HepG2 (cell line): Measurements from ENCODE around the gene CLHC1. TPM values are rescaled to one million over a fixed set of nuclear protein-coding genes. Genes with fewer than 3 reads are reported as not detected.

ENCODE experiments used
- ARNTL ChIP-seq: sonication (generic); formaldehyde crosslinking; IDR thresholded peaks from 2 replicates; pipeline ENCODE4 v1.4.0; 2020; ENCODE audit warnings: mild to moderate bottlenecking, missing genetic modification reagents
- CENPX ChIP-seq: sonication (generic); formaldehyde crosslinking; IDR thresholded peaks from 2 replicates; pipeline ENCODE4 v1.9.0; 2021; ENCODE audit warnings: mild to moderate bottlenecking, missing genetic modification reagents, moderate library complexity
- ELF3 ChIP-seq: IDR thresholded peaks from 2 replicates; pipeline ENCODE4 v1.6.1; 2016; ENCODE audit warnings: missing genetic modification reagents, missing compliant biosample characterization
- HHEX ChIP-seq: IDR thresholded peaks from 2 replicates; pipeline ENCODE4 v1.6.1; 2016; ENCODE audit warnings: control low read depth
- IKZF4 ChIP-seq: sonication (generic); formaldehyde crosslinking; IDR thresholded peaks from 2 replicates; pipeline ENCODE4 v1.5.1; 2020; ENCODE audit warnings: borderline replicate concordance, mild to moderate bottlenecking, low read depth, missing genetic modification reagents; ENCODE audit errors: not compliant biosample characterization
- KAT8 ChIP-seq: IDR thresholded peaks from 2 replicates; pipeline ENCODE4 v1.6.1; 2016; ENCODE audit warnings: missing genetic modification reagents, missing compliant biosample characterization
- KLF15 ChIP-seq: sonication (generic); formaldehyde crosslinking; IDR thresholded peaks from 2 replicates; pipeline ENCODE4 v1.8.1; 2023; ENCODE audit warnings: borderline replicate concordance, mild to moderate bottlenecking, inconsistent platforms, missing genetic modification reagents, mixed read lengths
- STAG1 ChIP-seq: sonication (generic); formaldehyde crosslinking; IDR thresholded peaks from 2 replicates; pipeline ENCODE4 v1.4.0; 2020; ENCODE audit warnings: missing genetic modification reagents
- ZBTB8A ChIP-seq: sonication (generic); formaldehyde crosslinking; IDR thresholded peaks from 2 replicates; pipeline ENCODE4 v1.4.0; 2020; ENCODE audit warnings: mild to moderate bottlenecking, low read depth, missing genetic modification reagents, borderline replicate concordance
- ZNF138 ChIP-seq: sonication (generic); formaldehyde crosslinking; IDR thresholded peaks from 2 replicates; pipeline ENCODE4 v1.5.0; 2020; ENCODE audit warnings: mild to moderate bottlenecking, low read depth, missing genetic modification reagents
- ZNF24 ChIP-seq: fragments of 450-650 bp; IDR thresholded peaks from 2 replicates; pipeline ENCODE4 v1.6.1; 2017; ENCODE audit warnings: antibody characterized with exemption, mild to moderate bottlenecking
- ZNF564 ChIP-seq: sonication (generic); formaldehyde crosslinking; IDR thresholded peaks from 2 replicates; pipeline ENCODE4 v1.8.1; 2023; ENCODE audit warnings: mild to moderate bottlenecking, missing genetic modification reagents
- polyA plus RNA-seq, 8 experiments: library from polyadenylated mRNA; depleted of rRNA in 3 of 8; stranded (reverse) in 7 of 8; unstranded in 1 of 8; fragments of >200 nt; fragmentation: Illumina TruSeq in 4 of 8; extraction: Trizol in 4 of 8; gene quantifications; 2 replicates each; pipeline versions ENCODE4 v1.2.1 to v1.2.3, GENCODE V29; 2011 to 2016; ENCODE audit warnings: low read depth in 4 of 8, missing spikeins in 1 of 8, mixed read lengths in 1 of 8; ENCODE audit not compliant: insufficient read depth in 1 of 8
- total RNA-seq, 5 experiments: library from RNA; depleted of rRNA; stranded (reverse); fragments of >200 nt; fragmentation: Illumina TruSeq; extraction: Trizol; gene quantifications; 2 replicates each; pipeline ENCODE4 v1.2.3, GENCODE V29; 2016; ENCODE audit warnings: low read depth in 1 of 5
- TF ChIP-seq, protein P1 (sequence below): sonication (generic); formaldehyde crosslinking; conservative IDR thresholded peaks from 2 replicates; pipeline ENCODE4 v1.4.0; 2020; ENCODE audit warnings: missing genetic modification reagents
- TF ChIP-seq, protein P2 (sequence below): sonication (generic); formaldehyde crosslinking; IDR thresholded peaks from 2 replicates; pipeline ENCODE4 v1.5.1; 2020; ENCODE audit warnings: missing genetic modification reagents, mild to moderate bottlenecking, borderline replicate concordance
- TF ChIP-seq, protein P3 (sequence below): sonication (generic); formaldehyde crosslinking; IDR thresholded peaks from 2 replicates; pipeline ENCODE4 v1.5.0; 2020; ENCODE audit warnings: mild to moderate bottlenecking, missing genetic modification reagents, borderline replicate concordance
- TF ChIP-seq, protein P4 (sequence below): sonication (generic); formaldehyde crosslinking; IDR thresholded peaks from 2 replicates; pipeline ENCODE4 v1.8.0; 2022; ENCODE audit warnings: missing genetic modification reagents, low read depth, mild to moderate bottlenecking, borderline replicate concordance
- TF ChIP-seq, protein P5 (sequence below): sonication (generic); formaldehyde crosslinking; IDR thresholded peaks from 2 replicates; pipeline ENCODE4 v1.4.0; 2020; ENCODE audit warnings: missing genetic modification reagents
- TF ChIP-seq, protein P6 (sequence below): IDR thresholded peaks from 2 replicates; pipeline ENCODE4 v1.6.1; 2012; ENCODE audit warnings: low read length, improper control_type of control experiment

The CLHC1 gene
- total and polyA plus RNA-seq, 2 of the 13 experiments (the other 11 are each of a cell fraction or from before 2014, with no cell fraction given) = 9.8 to 12.6 TPM

DNA sequence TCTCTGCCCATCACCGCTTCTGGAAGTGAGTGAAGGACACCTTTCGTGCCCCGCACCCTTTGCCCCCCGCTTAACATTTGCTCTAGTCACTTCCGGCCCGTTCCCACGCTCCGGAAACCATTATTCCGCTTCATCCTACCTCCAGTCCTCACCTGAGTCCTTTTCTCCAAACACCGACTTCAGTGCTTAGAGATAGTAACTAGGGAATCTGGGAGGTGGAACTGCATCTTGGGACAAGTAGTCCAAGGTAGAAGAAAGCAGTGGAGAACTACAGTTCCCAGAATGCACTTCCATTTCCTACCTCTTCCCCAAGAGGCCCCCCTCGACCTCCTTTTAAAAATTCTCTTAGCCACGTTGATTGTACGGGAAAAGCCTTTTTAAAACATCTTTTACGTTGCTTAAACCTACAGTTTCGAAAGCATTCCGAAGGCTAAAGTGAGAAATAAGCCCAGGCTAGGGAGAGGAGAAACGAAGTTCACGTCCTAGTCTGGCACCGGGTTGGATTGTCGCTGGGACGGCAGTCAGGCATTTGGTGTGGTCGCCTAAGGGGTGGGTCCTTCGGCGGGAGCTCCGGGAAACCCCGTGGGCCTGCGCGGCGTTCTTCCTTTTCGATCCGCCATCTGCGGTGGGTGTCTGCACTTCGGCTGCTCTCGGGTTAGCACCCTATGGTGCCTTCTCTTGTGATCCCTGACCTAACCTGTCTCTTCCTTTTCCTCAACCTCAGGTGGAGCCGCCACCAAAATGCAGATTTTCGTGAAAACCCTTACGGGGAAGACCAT is at the start of gene CLHC1, which contains the start of gene RPS27A (continued):
- peak; percentile 30 for TF ChIP-seq ZNF138
- TF ChIP-seq IKZF4 (CRISPR knock-in tag) = no peak
- TF ChIP-seq, protein P1, sequence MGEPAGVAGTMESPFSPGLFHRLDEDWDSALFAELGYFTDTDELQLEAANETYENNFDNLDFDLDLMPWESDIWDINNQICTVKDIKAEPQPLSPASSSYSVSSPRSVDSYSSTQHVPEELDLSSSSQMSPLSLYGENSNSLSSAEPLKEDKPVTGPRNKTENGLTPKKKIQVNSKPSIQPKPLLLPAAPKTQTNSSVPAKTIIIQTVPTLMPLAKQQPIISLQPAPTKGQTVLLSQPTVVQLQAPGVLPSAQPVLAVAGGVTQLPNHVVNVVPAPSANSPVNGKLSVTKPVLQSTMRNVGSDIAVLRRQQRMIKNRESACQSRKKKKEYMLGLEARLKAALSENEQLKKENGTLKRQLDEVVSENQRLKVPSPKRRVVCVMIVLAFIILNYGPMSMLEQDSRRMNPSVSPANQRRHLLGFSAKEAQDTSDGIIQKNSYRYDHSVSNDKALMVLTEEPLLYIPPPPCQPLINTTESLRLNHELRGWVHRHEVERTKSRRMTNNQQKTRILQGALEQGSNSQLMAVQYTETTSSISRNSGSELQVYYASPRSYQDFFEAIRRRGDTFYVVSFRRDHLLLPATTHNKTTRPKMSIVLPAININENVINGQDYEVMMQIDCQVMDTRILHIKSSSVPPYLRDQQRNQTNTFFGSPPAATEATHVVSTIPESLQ (CRISPR knock-in tag) = no peak; the same call in 1 of the 2 replicates
- TF ChIP-seq KAT8 = peak; percentile 91
- peak; percentile 52; the same call in 1 of the 2 replicates for TF ChIP-seq HHEX (CRISPR knock-in tag)
- TF ChIP-seq, protein P2, sequence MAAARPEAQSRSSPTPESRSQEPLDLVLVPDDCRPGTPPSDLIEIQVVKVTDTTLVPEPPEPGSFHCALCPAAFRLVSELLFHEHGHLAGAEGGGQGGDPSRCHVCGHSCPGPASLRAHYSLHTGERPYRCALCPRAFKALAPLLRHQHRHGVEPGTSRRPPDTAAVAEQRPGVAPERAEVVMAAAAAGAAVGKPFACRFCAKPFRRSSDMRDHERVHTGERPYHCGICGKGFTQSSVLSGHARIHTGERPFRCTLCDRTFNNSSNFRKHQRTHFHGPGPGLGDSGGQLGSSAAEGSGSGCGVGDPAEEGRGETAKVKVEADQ = peak; percentile 53; the same call in 1 of the 2 replicates
- TF ChIP-seq ELF3 (CRISPR knock-in tag) = peak; percentile 82; the same call in 1 of the 2 replicates
- TF ChIP-seq, protein P3, sequence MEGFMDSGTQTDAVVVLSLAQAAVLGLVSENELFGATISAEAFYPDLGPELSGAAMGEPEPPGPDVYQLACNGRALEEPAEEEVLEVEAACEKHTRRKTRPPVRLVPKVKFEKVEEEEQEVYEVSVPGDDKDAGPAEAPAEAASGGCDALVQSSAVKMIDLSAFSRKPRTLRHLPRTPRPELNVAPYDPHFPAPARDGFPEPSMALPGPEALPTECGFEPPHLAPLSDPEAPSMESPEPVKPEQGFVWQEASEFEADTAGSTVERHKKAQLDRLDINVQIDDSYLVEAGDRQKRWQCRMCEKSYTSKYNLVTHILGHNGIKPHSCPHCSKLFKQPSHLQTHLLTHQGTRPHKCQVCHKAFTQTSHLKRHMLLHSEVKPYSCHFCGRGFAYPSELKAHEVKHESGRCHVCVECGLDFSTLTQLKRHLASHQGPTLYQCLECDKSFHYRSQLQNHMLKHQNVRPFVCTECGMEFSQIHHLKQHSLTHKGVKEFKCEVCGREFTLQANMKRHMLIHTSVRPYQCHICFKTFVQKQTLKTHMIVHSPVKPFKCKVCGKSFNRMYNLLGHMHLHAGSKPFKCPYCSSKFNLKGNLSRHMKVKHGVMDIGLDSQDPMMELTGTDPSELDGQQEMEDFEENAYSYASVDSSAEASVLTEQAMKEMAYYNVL (CRISPR knock-in tag) = peak; percentile 39; the same call in 1 of the 2 replicates
- TF ChIP-seq KLF15 (CRISPR knock-in tag) = peak; percentile 37; the same call in 1 of the 2 replicates
- TF ChIP-seq, protein P4, sequence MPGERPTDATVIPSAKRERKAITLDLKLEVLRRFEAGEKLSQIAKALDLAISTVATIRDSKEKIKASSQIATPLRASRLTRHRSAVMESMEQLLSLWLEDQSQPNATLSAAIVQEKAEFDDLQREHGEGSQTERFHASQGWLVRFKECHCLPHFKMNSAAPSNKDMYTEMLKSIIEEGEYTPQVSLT (CRISPR knock-in tag) = no peak; the same call in 1 of the 2 replicates
- TF ChIP-seq, protein P5, sequence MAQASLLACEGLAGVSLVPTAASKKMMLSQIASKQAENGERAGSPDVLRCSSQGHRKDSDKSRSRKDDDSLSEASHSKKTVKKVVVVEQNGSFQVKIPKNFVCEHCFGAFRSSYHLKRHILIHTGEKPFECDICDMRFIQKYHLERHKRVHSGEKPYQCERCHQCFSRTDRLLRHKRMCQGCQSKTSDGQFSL (CRISPR knock-in tag) = no peak
- no peak for TF ChIP-seq ARNTL
- TF ChIP-seq ZNF24 = 0 out of 2 replicates have a peak, but pooled peaks have one; percentile 7
- TF ChIP-seq, protein P6, sequence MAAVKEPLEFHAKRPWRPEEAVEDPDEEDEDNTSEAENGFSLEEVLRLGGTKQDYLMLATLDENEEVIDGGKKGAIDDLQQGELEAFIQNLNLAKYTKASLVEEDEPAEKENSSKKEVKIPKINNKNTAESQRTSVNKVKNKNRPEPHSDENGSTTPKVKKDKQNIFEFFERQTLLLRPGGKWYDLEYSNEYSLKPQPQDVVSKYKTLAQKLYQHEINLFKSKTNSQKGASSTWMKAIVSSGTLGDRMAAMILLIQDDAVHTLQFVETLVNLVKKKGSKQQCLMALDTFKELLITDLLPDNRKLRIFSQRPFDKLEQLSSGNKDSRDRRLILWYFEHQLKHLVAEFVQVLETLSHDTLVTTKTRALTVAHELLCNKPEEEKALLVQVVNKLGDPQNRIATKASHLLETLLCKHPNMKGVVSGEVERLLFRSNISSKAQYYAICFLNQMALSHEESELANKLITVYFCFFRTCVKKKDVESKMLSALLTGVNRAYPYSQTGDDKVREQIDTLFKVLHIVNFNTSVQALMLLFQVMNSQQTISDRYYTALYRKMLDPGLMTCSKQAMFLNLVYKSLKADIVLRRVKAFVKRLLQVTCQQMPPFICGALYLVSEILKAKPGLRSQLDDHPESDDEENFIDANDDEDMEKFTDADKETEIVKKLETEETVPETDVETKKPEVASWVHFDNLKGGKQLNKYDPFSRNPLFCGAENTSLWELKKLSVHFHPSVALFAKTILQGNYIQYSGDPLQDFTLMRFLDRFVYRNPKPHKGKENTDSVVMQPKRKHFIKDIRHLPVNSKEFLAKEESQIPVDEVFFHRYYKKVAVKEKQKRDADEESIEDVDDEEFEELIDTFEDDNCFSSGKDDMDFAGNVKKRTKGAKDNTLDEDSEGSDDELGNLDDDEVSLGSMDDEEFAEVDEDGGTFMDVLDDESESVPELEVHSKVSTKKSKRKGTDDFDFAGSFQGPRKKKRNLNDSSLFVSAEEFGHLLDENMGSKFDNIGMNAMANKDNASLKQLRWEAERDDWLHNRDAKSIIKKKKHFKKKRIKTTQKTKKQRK = no peak
- TF ChIP-seq CENPX (CRISPR knock-in tag) = no peak
- TF ChIP-seq ZBTB8A (CRISPR knock-in tag) = no peak; the same call in 1 of the 2 replicates
- peak; percentile 36 for TF ChIP-seq STAG1 (CRISPR knock-in tag)
- 0 out of 2 replicates have a peak, but pooled peaks have one; percentile 62 for TF ChIP-seq ZNF564 (CRISPR knock-in tag)
